Transverse colon (tissue), 4 donors: ENCODE data around the gene ZCCHC13.

Source experiments
- CTCF ChIP-seq, 5 experiments: fragments of 200-600 bp in 3 of 5; fragments of 450-650 bp in 2 of 5; sonication (generic) in 3 of 5; IDR thresholded peaks; 1 replicate in 2 of 5; 2 replicates in 3 of 5; pipeline ENCODE4 v1.5.1; 2016 to 2017; ENCODE audit warnings: antibody characterized with exemption in 5 of 5, inconsistent platforms in 3 of 5, mild to moderate bottlenecking in 2 of 5, moderate library complexity in 1 of 5
- EP300 ChIP-seq: sonication (generic); formaldehyde crosslinking; IDR thresholded peaks from one replicate; pipeline ENCODE4 v1.6.1; 2017; ENCODE audit warnings: antibody characterized with exemption, low read depth
- POLR2A ChIP-seq: fragments of 450-650 bp; IDR thresholded peaks from one replicate; pipeline ENCODE4 v1.6.1; 2016; ENCODE audit warnings: antibody characterized with exemption, mild to moderate bottlenecking, moderate library complexity
- POLR2AphosphoS5 ChIP-seq, 3 donors: sonication (generic); formaldehyde crosslinking; IDR thresholded peaks; one replicate each; pipeline ENCODE4 v1.6.1; 2016; ENCODE audit warnings: antibody characterized with exemption in 3 of 3

DNA sequence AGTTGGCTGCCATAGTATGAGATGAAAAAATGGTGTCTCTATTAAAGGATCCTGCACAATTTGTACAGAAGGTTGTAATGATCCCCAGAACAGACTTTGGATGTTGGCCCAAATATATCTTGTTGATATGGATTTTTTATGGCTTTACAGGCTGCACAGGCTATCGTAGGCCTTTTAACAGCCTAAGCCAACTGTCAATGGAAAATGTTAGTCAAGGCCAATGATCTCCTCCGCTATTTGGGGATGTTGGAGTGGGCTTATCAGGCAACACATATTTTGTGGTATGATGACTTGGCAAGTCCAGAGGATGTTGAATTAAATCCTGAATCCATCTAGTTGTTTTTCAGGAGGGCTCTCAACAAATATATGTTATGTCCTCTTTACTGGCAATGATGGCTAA lies 42.1 kb downstream of the ZCCHC13 start:
- TF ChIP-seq EP300 (no peak), CTCF (IDR thresholded peaks at IDR 0.05) (no peak), POLR2A (no peak), POLR2AphosphoS5 (IDR thresholded peaks at IDR 0.05) (no peak)
